CD4-positive, alpha-beta T cell treated with Interleukin-17A for 1 hour (primary cell): ENCODE data around the gene CENPE.
"Not testable (repeated sequence)": the region's sequence is repeated elsewhere in the genome, so short reads cannot be mapped to it uniquely, and the experiment has no call there.

ENCODE experiments used
- DNase-seq: peaks from one replicate; pipeline ENCODE4 v3.0.0-alpha.2; 2020

Gene CENPE, protein sequence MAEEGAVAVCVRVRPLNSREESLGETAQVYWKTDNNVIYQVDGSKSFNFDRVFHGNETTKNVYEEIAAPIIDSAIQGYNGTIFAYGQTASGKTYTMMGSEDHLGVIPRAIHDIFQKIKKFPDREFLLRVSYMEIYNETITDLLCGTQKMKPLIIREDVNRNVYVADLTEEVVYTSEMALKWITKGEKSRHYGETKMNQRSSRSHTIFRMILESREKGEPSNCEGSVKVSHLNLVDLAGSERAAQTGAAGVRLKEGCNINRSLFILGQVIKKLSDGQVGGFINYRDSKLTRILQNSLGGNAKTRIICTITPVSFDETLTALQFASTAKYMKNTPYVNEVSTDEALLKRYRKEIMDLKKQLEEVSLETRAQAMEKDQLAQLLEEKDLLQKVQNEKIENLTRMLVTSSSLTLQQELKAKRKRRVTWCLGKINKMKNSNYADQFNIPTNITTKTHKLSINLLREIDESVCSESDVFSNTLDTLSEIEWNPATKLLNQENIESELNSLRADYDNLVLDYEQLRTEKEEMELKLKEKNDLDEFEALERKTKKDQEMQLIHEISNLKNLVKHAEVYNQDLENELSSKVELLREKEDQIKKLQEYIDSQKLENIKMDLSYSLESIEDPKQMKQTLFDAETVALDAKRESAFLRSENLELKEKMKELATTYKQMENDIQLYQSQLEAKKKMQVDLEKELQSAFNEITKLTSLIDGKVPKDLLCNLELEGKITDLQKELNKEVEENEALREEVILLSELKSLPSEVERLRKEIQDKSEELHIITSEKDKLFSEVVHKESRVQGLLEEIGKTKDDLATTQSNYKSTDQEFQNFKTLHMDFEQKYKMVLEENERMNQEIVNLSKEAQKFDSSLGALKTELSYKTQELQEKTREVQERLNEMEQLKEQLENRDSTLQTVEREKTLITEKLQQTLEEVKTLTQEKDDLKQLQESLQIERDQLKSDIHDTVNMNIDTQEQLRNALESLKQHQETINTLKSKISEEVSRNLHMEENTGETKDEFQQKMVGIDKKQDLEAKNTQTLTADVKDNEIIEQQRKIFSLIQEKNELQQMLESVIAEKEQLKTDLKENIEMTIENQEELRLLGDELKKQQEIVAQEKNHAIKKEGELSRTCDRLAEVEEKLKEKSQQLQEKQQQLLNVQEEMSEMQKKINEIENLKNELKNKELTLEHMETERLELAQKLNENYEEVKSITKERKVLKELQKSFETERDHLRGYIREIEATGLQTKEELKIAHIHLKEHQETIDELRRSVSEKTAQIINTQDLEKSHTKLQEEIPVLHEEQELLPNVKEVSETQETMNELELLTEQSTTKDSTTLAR (N-terminal part only)

DNA sequence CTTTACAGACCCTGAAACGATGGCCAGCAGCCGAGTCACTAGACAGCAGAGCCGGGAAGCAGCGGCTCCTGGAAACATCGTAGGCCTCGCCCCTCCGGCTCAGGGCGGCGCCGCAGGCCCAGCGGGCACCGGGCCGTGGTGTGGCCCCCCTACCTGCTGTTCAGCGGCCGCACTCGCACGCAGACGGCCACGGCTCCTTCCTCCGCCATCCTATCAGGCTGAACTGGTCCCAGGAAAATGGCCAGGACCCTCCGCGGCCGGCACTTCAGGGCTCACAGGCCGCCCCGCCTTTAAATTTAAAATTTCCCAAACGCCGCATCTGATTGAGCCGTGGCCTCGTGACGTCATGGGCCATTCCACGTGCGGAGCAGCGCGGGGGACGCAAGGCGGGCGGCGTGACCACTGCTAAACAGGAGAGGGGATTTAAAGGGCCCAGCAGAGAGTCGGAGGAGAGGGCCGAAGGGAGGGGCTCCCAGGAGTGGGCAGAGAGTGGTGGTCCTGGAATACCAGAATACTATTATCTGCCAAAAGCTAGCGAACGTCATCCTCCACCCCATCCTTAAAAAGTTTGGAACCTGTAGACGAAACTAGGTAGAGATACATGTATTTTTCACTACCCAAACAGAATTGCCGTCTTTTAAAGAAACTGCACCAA, at the start of gene CENPE:
Gene CENPE, minus strand, starts transcription at position 233 of the 655 bp plus-strand sequence. Its CDS starts 24 bp downstream, at position 209.
- peak; percentile 89 for DNase-seq

DNA sequence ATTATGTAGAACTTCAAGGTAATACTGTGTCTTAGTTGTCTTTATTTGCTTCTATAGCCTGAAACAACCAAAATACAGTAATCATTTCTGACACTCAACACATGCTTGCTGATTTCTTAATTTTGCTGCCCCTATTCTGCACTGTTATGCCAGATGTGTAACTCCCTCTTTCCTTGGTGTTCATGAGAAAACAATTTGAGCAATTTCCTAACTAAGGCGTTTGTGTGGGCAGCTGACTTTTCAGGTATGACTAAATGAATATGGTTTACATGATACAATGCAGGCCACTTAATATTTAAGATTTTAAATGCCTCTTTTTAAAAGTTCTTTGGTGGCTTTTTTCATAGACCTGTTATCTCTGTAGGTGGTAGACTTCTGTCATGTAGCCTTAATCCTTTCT, 46.1 kb upstream of the CENPE start:
- no peak for DNase-seq

DNA sequence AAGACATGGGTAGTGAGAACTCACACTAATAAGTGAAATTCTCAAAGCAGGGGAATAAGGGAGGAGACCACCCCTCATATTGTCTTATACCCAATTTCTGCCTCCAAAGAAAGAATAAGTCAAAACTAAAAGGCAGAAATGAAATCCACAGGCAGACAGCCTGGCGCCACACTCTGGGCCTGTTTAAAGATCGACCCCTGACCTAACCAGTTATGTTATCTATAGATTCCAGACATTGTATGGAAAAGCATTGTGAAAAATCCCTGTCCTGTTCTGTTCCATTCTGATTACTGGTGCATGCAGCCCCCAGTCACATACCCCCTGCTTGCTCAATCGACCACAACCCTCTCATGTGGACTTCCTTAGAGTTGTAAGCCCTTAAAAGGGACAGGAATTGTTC, 32.8 kb upstream of the CENPE start:
- DNase-seq: not testable (repeated sequence)

DNA sequence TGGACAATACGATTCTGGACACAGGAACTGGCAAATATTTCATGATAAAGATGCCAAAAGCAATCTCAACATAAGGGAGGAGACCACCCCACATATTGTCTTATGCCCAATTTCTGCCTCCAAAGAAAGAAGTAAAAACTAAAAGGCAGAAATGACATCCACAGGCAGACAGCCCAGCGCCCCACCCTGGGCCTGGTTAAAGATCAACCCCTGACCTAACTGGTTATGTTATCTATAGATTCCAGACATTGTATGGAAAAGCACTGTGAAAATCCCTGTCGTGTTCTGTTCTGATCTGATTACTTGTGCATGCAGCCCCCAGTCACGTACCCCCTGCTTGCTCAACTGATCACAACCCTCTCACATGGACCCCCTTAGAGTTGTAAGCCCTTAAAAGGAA, 25.4 kb upstream of the CENPE start:
- not testable (repeated sequence) for DNase-seq

DNA sequence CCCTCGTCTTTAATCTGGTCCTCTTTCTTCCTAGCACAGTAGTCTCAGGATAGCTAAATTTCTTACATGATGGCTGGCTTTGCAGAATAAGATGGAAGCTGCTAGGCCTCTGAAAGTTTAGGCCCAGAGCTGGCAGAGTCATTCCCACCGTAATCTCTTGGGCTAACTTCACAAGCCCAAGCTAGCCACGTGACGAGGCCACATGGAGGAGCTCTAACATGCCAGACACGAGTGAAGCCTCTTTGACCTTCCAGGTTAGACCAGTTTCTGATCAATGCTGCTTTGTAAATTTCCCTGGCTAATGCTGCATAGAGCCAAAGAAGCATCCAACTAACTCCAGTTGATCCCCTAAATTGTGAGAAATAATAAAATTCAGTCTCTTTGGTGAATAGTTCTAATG, 9.5 kb upstream of the CENPE start:
- DNase-seq: no peak

DNA sequence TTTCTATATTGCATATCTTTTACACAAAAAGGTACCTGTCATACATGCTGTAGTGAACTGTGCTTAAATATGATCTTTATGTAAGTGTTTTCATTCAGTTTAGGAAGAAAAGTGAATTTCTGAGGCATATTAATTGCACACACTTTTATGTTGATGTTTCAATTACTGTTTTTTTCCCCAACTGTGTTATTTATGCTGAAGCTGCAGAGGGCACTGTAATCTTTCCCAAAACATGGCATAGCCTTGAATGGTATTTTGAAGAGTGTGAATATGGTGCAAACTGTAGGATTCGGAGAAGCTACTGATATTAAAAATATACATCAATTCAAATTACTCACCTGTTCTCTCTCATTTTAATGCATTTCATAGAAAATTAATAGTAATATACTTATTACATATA, 6.0 kb upstream of the CENPE start:
- DNase-seq: no peak

DNA sequence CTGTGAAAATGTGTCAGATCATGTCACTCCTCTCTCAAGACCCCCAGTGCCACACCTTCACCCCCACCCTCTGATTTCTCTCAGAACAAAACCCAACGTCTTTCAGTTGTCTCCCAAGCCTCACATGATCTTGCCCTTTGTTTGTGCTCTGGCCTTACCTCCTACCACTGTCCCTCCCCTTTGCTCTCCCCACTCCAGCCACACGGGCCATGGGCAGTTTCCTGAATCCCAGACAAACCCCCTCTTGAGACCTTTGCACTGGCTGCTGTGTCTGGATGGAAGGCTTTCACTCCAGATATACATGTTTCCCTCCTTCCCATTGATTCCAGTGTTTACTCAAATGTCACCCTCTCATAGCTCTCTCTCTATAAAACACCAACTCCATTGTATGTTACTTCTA, 3.6 kb upstream of the CENPE start:
- DNase-seq: no peak

DNA sequence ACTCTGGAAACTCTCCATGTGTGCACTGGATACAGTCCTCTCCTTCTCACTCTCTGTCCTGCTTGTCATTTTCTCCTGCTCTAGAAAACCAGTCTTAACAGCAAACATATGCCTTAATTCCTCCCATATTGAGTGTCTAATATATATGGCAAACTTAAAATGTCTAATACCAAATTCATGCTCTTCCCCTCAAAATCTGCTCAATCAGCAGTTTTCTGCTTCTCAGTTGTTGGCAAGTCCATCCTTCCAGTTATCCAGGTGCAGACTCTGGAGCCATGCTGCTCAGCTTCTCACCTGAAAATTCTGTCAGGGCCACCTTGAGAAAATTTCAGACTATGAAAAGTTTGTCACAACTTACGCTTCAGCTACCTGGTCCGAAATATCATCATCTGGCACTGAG, 3.1 kb upstream of the CENPE start:
- DNase-seq: no peak

DNA sequence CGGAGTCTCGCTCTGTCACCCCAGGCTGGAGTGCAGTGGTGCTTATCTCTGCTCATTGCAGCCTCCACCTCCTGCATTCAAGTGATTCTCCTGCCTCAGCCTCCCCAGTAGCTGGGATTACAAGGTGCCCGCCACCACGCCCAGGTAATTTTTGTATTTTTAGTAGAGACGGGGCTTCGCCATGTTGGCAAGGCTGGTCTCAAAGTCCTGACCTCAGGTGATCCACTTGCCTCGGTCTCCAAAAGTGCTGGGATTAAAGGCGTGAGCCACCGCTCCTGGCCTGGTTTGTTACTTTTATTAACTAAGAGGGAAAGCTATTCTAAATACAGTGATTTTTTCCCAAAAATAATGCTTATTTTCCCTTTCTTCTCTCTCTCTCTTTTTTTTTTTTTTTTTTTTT, 866 bp upstream of the CENPE start:
- DNase-seq: no peak

DNA sequence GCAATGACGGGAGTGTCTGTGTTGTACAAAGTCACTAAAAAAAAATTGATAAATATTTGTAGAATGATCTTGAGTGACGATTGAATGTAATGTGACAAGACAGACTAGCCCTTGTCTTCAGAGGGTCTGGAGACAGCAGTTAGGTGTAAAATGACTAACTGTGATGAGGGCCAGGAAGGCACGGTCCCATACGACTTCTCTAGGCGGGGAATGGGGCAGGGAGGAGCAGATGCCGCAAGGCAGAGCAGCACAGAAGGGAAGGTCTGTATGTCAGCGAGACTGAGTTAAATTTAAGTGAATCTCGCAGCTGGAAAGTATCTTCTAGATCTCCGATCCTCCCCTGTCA, 405 bp downstream of the CENPE start:
- no peak for DNase-seq

DNA sequence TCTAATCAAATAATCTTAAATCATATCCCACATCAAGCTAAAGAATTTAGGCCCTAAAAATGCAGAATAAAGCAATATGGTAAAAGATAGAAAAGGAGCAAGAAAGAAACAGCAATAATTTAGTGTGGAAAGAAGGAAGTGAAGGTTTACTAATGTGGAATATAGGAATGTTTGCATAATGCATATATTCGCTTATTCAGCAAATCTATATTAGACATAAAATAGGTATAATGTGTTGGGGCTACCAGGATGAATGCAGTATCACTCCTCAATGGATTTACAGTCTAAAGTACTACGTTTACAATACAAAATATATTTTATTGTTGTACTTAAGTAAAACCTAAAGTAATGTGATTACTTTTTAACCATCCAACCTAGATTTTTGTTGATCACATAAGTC, 4.7 kb downstream of the CENPE start:
- no peak for DNase-seq

DNA sequence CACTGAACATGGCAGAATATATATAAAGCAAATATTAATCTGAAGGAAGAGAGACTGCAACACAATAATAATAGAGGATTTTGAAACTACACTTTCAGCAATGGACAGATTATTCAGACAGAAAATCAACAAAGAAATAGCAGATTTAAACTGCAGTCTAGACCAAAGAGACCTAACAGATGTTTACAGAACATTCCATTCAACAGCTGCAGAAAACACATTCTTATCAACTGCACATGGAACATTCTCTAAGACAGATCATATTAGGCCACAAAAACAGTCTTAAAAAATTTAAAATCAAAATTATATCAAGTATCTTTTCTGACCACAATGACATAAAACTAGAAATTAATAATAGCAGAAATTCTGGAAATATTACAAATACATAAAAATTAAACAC, 27.1 kb downstream of the CENPE start:
- DNase-seq: no peak

DNA sequence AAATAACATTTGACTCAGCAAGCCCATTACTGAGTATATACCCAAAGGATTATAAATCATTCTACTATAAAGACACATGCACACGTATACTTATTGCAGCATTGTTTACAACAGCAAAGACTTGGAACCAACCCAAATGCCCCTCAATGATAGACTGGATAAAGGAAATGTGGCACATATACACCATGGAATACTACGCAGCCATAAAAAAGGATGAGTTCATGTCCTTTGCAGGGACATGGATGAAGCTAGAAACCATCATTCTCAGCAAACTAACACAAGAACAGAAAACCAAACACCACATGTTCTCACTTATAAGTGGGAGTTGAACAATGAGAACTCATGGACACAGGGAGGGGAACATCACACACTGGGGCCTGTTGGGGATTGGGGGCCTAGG, 28.4 kb downstream of the CENPE start:
- DNase-seq: not testable (repeated sequence)

DNA sequence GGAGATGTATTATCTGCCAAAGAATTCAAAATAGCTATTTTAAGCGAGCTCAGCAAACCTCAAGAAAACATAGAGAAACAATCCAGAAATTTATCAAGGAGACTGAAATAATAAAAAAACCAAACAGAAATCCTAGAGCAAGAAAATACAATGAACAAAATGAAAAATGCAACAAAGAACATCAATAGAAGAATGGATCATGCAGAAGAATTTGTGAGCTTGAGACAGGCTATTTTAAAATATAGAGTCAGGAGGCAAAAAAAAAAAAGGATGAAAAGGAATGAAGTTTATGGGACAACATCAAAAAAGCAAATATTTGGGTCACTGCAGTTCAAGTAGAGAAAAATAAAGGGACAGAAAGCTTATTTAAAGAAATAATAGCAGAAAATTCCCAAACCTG, 29.1 kb downstream of the CENPE start:
- DNase-seq: no peak

DNA sequence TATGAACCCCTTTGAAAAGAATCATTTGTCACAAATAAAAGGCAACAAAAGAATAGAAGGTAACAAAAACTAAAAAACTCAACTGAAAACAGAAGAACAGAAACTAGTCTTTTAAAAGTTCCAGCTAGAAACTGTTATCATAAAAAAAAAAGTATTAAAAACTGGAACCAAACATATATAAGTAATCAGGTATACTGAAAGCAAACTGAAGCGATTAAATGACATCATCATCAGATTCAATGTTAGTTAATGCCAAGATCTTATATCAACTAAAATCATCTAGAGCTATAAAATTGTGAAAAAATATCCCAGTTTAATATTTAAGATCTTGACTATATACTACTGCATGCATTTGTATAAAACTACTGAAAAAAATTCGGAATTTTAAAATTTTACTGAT, 36.0 kb downstream of the CENPE start:
- no peak for DNase-seq

DNA sequence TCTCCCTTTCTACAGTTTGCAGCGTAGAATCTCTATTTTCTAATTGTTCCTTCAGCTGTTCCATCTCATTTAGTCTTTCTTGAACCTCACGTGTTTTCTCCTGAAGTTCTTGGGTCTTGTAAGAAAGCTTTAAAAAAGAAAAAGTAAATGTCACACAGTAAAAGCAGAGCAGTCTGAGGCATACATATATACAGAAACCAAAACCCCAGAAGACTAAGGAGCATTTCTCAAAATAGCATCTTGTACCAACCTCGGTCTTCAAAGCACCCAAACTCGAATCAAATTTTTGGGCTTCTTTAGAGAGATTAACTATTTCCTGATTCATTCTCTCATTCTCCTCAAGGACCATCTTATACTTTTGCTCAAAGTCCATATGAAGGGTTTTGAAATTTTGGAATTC, 39.4 kb downstream of the CENPE start:
- DNase-seq: no peak

DNA sequence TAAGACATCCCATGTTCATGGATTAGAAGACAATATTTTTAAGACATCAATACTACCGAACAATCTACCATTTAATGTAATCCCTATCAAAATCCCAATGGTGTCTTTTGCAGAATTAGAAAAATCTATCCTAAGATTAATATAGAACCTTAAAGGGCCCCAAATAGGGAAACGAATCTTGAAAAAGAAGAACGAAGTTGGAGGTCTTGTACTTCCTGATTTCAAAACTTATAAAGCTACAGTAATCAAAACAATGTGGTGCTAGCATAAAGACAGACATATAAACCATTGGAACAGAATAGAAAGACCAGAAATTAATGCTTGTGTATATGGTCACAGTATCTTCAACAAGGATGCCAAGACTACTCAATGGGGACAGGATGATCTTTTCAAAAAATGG, 42.0 kb downstream of the CENPE start:
- no peak for DNase-seq

DNA sequence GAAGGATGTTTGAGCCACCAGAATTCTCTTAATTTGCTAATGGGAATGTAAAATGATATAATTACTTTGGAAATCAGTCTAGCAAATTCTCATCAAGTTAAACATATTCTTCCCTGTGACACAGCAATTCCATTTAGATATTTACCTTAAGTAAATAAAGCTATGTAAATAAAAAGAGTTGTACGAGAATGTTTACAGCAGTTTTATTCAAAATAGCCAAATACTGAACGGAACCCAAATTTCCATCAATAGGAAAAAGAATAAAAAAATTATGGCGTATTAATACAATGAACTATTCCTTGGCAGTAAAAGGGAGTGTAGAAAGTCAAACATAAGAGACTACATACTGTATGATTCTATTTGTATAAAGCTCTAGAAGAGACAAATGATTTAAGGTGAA, 45.8 kb downstream of the CENPE start:
- DNase-seq: no peak

DNA sequence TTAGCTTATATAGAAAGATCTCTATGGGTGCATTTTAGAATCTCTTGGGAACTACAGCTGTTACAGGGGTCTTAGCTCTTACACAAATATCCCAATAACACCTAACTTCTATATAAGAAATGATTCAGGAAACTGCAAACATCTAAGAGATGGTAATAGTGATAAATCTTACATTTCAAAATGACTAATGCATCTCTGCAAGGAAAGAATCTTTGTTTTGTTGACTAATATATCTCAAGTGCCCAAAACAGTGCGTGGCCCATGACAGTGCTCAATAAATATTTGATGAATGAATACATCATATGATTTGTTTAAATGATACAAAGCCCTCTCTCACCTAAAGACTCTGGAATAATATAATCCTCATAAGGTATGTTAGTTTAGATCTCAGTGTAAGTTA, 47.5 kb downstream of the CENPE start:
- DNase-seq: no peak

DNA sequence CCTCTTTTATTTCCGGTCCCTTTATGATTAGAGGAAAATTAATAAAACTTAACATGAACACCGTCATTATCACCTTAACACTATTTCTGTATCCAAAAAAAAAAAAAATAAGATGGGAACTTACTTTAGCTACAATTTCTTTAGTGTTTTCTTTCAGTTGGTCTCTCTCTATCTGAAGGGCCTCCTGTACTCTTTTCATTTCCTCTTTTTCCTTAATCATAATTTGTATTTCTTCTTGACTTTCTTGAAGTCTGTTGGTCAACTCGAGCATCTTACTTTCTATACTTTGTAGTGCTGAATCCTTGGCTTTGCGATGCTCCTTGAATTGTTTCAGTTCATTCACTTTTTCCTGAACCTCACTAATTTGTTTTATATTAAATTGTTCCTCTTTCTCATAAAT, 53.2 kb downstream of the CENPE start:
- DNase-seq: no peak

DNA sequence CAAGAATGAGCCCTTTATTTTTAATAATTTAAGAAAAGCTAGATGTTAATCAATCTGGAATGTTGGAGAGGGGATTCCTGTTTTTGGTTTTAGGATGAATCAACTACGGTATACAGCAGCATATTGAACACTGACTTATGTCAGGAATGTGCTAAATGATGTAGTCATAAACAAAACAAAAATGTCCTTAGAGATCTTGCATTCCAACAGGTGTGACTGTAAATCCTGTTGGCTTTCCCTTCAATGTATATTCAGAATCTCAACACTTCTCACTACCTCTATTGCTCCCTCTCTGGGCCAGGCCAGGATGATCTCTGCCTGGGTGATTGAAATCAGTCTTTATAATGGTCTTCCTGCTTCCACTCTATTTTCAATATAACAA, 60.7 kb downstream of the CENPE start:
- DNase-seq: no peak

DNA sequence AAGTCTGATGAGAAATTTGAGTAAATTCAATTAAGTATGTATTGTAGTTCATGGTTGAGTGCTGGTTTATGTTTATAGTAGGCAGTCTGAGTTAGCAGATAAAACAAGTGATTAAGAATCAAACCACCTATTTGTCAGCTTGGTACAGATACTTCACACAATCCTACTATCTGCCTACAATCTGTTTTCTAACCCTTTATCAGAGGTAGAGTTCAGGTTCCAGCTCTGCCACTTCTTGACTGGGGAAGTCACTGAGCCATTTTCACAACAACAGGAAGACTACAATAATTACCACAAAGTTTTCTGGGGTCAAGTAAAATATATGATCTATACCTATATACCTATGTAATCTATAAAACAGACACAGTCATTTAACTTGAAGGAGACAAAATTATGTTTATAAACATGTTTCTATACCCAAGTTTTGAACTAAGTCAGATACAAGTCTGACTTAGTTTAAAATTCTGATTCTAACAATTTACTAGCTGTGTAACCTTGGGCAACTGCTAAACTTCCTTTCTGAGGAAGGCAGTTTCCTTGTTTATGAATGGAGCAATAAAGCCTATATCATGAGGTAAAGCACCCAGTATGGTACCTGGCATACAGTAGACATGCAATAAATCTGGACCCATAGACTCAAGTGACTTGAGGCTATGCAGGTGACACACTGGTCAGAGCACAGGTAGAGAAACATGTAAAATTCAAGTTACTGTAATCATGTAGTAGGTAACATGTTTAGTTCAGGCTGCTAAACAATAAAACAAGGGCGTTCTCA, 61.3 kb downstream of the CENPE start:
- peak; percentile 9 for DNase-seq
